Activated CD8-positive, alpha-beta memory T cell treated with anti-CD3 and anti-CD28 coated beads for 1 hour (primary cell): ENCODE data around the gene FLRT2.

Source experiments
- DNase-seq, 2 donors: peaks; one replicate each; pipeline ENCODE4 v3.0.0-alpha.2; 2020; ENCODE audit warnings: low read depth in 1 of 2; ENCODE audit errors: extremely low read depth in 1 of 2

FLRT2 gene

DNA sequence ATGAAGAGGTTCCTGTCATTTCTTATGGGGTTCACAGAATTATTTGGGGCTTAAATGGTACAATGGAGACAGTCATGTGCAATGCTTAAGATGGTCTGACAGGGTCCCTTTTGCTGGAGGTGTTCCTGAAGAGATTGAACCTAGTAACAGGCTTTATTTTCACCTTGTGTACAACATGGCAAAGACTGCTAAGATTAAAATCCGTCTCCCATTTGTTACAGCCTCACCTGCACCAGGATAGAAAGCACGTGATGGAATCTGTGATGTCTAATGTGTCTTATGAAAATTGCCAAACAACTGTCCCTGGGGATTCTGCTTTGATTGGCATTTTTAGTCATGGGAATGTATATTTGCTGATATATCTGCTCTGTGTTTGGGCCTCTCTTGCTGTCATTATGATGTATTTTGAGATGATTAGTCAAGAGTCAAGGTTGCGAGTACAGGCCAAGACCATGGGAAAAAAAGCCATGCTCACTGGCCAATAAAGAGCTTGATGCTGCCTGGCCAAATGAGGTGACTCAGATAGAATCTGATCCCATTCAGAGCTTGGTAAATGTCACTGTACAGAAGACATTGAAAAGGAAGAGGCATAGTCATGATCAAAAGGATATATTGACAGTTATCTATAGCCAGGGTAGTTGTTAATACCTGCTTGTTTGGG lies 96.1 kb downstream of the FLRT2 start:
- no peak for DNase-seq

- DNase-seq = no peak
These were observed 104.3 kb downstream of the FLRT2 start for GRCh38 chr14:85634205-85634604.

DNA sequence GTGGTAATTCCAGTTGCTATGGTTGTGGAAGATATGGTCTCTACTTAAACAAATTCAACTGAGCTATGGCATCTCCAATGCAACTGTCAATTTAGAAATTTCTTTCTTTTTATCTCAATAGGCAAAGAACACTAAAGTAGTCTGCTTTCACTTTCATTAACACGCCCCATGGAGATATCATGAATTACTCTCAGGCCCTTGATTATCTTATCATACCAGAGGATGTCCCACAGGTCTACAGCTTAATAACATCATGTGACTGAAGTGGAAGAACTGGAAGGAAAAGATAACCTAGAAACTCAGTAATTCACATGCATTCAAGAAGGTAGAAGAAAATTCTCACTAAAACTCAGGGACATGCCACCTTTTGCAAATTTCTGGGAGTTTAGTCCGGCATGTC lies 114.3 kb downstream of the FLRT2 start:
- DNase-seq = no peak

- DNase-seq = no peak
These were observed 123.1 kb downstream of the FLRT2 start for GRCh38 chr14:85653029-85653428.

GRCh38 chr14:85660243-85660922 lies 130.4 kb downstream of the FLRT2 start:
- no peak for DNase-seq

DNA sequence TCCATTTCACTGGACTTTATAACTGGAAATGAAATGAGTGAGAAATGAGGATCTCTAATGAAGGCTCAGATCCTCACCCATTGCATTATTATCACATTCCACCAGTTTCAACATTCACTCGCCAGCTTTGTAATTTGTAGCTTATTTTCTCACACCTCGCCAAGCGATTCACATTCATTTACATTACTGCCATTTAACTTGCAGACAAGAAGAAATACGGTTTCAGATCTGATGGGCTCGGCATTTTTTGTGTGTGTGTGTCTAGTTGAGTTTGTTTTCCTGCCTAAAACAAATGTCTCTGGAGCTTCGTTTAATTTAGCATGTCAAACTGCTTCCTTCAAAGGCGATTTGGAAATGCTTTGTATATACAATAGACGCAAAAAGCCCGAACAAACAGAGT lies 132.2 kb downstream of the FLRT2 start:
- no peak for DNase-seq

- DNase-seq = no peak
These were observed 133.3 kb downstream of the FLRT2 start for GRCh38 chr14:85663256-85663655.

GRCh38 chr14:85663667-85664066 lies 133.7 kb downstream of the FLRT2 start:
- DNase-seq = no peak

GRCh38 chr14:85675957-85676356 lies 146.0 kb downstream of the FLRT2 start:
- DNase-seq = no peak

GRCh38 chr14:85686908-85687307 lies 157.0 kb downstream of the FLRT2 start:
- no peak for DNase-seq

GRCh38 chr14:85687456-85687855 lies 157.5 kb downstream of the FLRT2 start:
- no peak for DNase-seq

DNA sequence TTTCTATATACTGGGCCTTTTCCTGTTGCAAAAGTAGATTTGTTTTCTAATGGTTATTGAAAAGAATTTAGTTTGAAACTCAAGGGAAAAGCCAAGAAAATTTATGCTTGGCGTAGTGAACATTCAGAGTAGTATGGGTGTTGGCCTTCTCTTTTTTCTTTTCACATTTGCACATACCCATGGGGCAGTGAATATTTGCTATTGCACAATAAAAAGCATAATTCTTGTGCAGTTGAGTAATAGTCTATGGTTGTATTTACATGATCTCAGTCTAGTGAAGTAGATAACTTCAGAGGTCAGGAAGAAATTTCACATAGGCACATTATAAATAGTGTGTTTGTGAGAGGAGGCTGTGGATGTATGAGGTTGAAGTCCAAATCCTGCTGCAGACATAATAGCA lies 158.1 kb downstream of the FLRT2 start:
- DNase-seq = no peak

GRCh38 chr14:85695300-85695699 lies 165.4 kb downstream of the FLRT2 start:
- DNase-seq = no peak

DNA sequence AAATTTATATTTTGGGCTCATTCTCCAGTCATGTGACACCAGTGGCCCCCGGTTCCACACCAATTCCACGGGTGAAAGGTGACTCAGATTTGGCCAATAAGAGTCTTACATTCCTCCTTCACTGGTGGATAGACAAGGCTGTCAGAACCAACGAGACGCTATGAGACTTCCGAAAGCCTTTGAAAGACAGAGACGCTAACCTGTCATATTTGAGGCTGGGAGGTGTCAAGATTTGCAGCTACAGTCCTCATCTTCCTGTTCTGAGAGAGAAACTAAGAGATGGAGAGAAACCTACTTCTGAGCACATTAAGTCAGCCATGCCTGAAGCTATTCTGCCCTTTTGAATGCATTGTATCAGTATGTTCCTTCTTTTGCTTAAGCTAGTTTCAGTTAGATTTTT lies 171.2 kb downstream of the FLRT2 start:
- DNase-seq = no peak

DNA sequence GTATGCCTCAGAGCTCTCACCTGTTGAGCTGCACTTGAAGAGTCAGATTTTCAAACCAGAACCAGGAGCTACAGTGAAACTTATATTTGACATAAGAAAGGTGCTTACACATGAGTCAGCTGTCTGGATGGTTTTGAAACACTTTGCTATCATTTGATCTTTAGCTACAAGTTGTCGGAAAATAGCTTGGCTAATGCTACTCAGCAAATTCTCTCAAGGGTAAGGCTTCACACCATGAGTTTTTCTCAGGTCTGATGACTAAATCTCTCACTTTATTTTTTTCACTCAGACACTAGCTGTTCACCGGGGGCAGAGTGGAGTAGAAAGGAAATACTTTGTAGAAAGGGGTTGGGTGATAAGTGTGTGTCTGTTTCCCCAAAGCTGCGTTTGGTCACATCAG lies 171.8 kb downstream of the FLRT2 start:
- DNase-seq = no peak

DNA sequence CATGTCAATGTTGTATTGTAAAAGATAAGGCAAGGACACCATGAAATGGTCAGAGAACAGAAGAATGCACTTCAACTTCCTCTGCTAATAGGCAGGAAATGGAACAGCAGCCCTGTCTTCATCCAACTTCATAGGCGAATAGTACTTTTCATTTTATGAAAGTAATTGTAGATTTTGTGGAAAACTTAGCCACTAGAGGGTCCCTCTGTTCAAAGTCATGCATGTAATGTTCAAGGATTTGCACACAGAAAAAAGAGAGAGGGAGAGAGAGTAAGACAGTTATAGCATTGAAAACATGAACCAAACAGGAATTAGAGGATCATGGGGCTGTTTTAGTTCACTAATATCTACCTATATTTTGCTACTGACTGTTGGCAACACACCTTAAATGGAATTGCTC lies 172.2 kb downstream of the FLRT2 start:
- no peak for DNase-seq

GRCh38 chr14:85702997-85703396 lies 173.1 kb downstream of the FLRT2 start:
- no peak for DNase-seq
